Activated T-helper 2 cell treated with anti-CD3 and anti-CD28 coated beads, Interferon-gamma antibody, Interleukin-2, Interleukin-4, amounts not matched to agents 10 μg/mL and 5 μg/mL and 100 μg/mL, durations not matched to agents 14 hours and 24 hours and 36 hours (primary cell): ENCODE measurements around the gene MRPS15. TPM values are rescaled to one million over a fixed set of nuclear protein-coding genes. Genes with fewer than 3 reads are reported as not detected.

Experiments used
- DNase-seq: peaks from one replicate; pipeline ENCODE4 v3.0.0; 2021; ENCODE audit warnings: low spot score
- H3K27ac Mint-ChIP-seq: one replicate; pipeline ENCODE4 v1.8.0; 2021; ENCODE audit warnings: mixed read lengths
- H3K27me3 Mint-ChIP-seq: one replicate; pipeline ENCODE4 v1.8.0; 2021; ENCODE audit warnings: low read depth, mixed read lengths
- H3K36me3 Mint-ChIP-seq: one replicate; pipeline ENCODE4 v1.8.0; 2021; ENCODE audit warnings: low read depth, mixed read lengths
- H3K4me1 Mint-ChIP-seq: one replicate; pipeline ENCODE4 v1.8.0; 2021; ENCODE audit warnings: low read depth, mixed read lengths
- H3K4me3 Mint-ChIP-seq: one replicate; pipeline ENCODE4 v1.8.0; 2021; ENCODE audit warnings: low read depth, mild to moderate bottlenecking, moderate library complexity, mixed read lengths
- H3K9me3 Mint-ChIP-seq: one replicate; pipeline ENCODE4 v1.8.0; 2021; ENCODE audit warnings: mixed read lengths
- intact Hi-C: fragments of 100-400 bp; cut with micrococcal nuclease; formaldehyde crosslinking; loops from one replicate; pipeline ENCODE4 v1.15.1; 2023
- total RNA-seq: library from RNA; stranded (reverse); gene quantifications from 2 replicates; pipeline ENCODE4 v1.2.3, GENCODE V29; 2022

Gene MRPS15
- total RNA-seq, 1 donor from 2014 or later: 117 TPM

GRCh38 chr1:36448530-36449056 is 15.6 kb downstream of the MRPS15 start:
- Mint-ChIP-seq H3K36me3 (peaks cover under 1% of the 10 kb centered on the region), H3K4me1 (peaks cover 20% of the 10 kb centered on the region), H3K4me3 (peak overlapping the region; percentile 2), H3K27me3 (peaks cover 6% of the 10 kb centered on the region), H3K27ac (no peak overlapping the region), H3K9me3 (no peaks in the 10 kb centered on the region)
- no peak for DNase-seq
- intact Hi-C loops: no loop called here

GRCh38 chr1:36447450-36447849 is 16.7 kb downstream of the MRPS15 start:
- H3K27me3 Mint-ChIP-seq: peaks cover 7% of the 10 kb centered on the region
- DNase-seq: no peak
- no peak overlapping the region for H3K27ac Mint-ChIP-seq
- no peaks in the 10 kb centered on the region for H3K36me3 Mint-ChIP-seq
- intact Hi-C loops: no loop called here
- no peak overlapping the region for H3K4me3 Mint-ChIP-seq
- H3K4me1 Mint-ChIP-seq: peaks cover 19% of the 10 kb centered on the region
- no peaks in the 10 kb centered on the region for H3K9me3 Mint-ChIP-seq

- Mint-ChIP-seq H3K4me3 (no peak overlapping the region), H3K27ac (no peak overlapping the region), H3K9me3 (no peaks in the 10 kb centered on the region), H3K27me3 (peaks cover 7% of the 10 kb centered on the region), H3K36me3 (no peaks in the 10 kb centered on the region), H3K4me1 (peaks cover 19% of the 10 kb centered on the region)
- intact Hi-C loops: no loop called here
- no peak for DNase-seq
Measured at GRCh38 chr1:36446746-36447145, 17.4 kb downstream of the MRPS15 start.

- Mint-ChIP-seq H3K4me3 (no peak overlapping the region), H3K36me3 (no peaks in the 10 kb centered on the region), H3K27ac (no peak overlapping the region), H3K9me3 (no peaks in the 10 kb centered on the region), H3K27me3 (peaks cover 7% of the 10 kb centered on the region), H3K4me1 (peaks cover 15% of the 10 kb centered on the region)
- intact Hi-C loops: no loop called here
- peak; percentile 20 for DNase-seq
Measured at GRCh38 chr1:36446271-36446670, 17.9 kb downstream of the MRPS15 start.

- intact Hi-C loops: no loop called here
- no peak overlapping the region for H3K27ac Mint-ChIP-seq
- H3K36me3 Mint-ChIP-seq: no peaks in the 10 kb centered on the region
- H3K27me3 Mint-ChIP-seq: peaks cover 7% of the 10 kb centered on the region
- peaks cover 11% of the 10 kb centered on the region for H3K4me1 Mint-ChIP-seq
- H3K4me3 Mint-ChIP-seq: no peak overlapping the region
- H3K9me3 Mint-ChIP-seq: no peaks in the 10 kb centered on the region
- DNase-seq: no peak
Measured at GRCh38 chr1:36443297-36443696, 20.9 kb downstream of the MRPS15 start.

GRCh38 chr1:36442337-36442736 is 21.8 kb downstream of the MRPS15 start:
- Mint-ChIP-seq H3K27ac (no peak overlapping the region), H3K4me3 (no peak overlapping the region), H3K36me3 (no peaks in the 10 kb centered on the region), H3K27me3 (peaks cover 7% of the 10 kb centered on the region), H3K4me1 (peaks cover 11% of the 10 kb centered on the region), H3K9me3 (no peaks in the 10 kb centered on the region)
- no peak for DNase-seq
- intact Hi-C loops: no loop called here

- Mint-ChIP-seq H3K27me3 (peaks cover 7% of the 10 kb centered on the region), H3K4me1 (peaks cover 2% of the 10 kb centered on the region), H3K4me3 (no peak overlapping the region), H3K9me3 (no peaks in the 10 kb centered on the region), H3K27ac (no peak overlapping the region), H3K36me3 (no peaks in the 10 kb centered on the region)
- intact Hi-C loops: no loop called here
- DNase-seq: no peak
Measured at GRCh38 chr1:36440646-36441045, 23.5 kb downstream of the MRPS15 start.

GRCh38 chr1:36440044-36440443 is 24.1 kb downstream of the MRPS15 start:
- intact Hi-C loops: no loop called here
- Mint-ChIP-seq H3K27me3 (peaks cover 7% of the 10 kb centered on the region), H3K4me1 (peaks cover 2% of the 10 kb centered on the region), H3K36me3 (no peaks in the 10 kb centered on the region), H3K27ac (no peak overlapping the region), H3K9me3 (no peaks in the 10 kb centered on the region), H3K4me3 (no peak overlapping the region)
- DNase-seq: no peak

- Mint-ChIP-seq H3K36me3 (no peaks in the 10 kb centered on the region), H3K27me3 (peaks cover 1% of the 10 kb centered on the region), H3K9me3 (no peaks in the 10 kb centered on the region), H3K4me1 (peaks cover 2% of the 10 kb centered on the region), H3K4me3 (no peak overlapping the region), H3K27ac (no peak overlapping the region)
- no peak for DNase-seq
- intact Hi-C loops: no loop called here
Measured at GRCh38 chr1:36438715-36439114, 25.5 kb downstream of the MRPS15 start.

GRCh38 chr1:36436821-36437220 is 27.4 kb downstream of the MRPS15 start:
- Mint-ChIP-seq H3K4me3 (no peak overlapping the region), H3K27me3 (no peaks in the 10 kb centered on the region), H3K27ac (no peak overlapping the region), H3K4me1 (peaks cover 2% of the 10 kb centered on the region), H3K9me3 (no peaks in the 10 kb centered on the region), H3K36me3 (no peaks in the 10 kb centered on the region)
- no peak for DNase-seq
- intact Hi-C loops: no loop called here

- no peaks in the 10 kb centered on the region for H3K4me1 Mint-ChIP-seq
- intact Hi-C loops: no loop called here
- no peak overlapping the region for H3K27ac Mint-ChIP-seq
- no peaks in the 10 kb centered on the region for H3K36me3 Mint-ChIP-seq
- H3K9me3 Mint-ChIP-seq: no peaks in the 10 kb centered on the region
- no peak overlapping the region for H3K4me3 Mint-ChIP-seq
- DNase-seq: no peak
- H3K27me3 Mint-ChIP-seq: peaks cover 6% of the 10 kb centered on the region
Measured at GRCh38 chr1:36433102-36433501, 31.1 kb downstream of the MRPS15 start.

GRCh38 chr1:36432616-36433015 is 31.6 kb downstream of the MRPS15 start:
- no peaks in the 10 kb centered on the region for H3K4me1 Mint-ChIP-seq
- H3K36me3 Mint-ChIP-seq: no peaks in the 10 kb centered on the region
- DNase-seq: no peak
- no peaks in the 10 kb centered on the region for H3K9me3 Mint-ChIP-seq
- no peak overlapping the region for H3K4me3 Mint-ChIP-seq
- intact Hi-C loops: no loop called here
- no peak overlapping the region for H3K27ac Mint-ChIP-seq
- peaks cover 6% of the 10 kb centered on the region for H3K27me3 Mint-ChIP-seq

GRCh38 chr1:36425791-36426190 is 38.4 kb downstream of the MRPS15 start:
- peaks cover 6% of the 10 kb centered on the region for H3K4me1 Mint-ChIP-seq
- no peak overlapping the region for H3K4me3 Mint-ChIP-seq
- no peak overlapping the region for H3K27ac Mint-ChIP-seq
- intact Hi-C loops: loop anchor here (10.0 kb wide), 1 partner anchor 271 kb away; the partner anchor contains the start of gene MAP7D1
- H3K36me3 Mint-ChIP-seq: no peaks in the 10 kb centered on the region
- no peaks in the 10 kb centered on the region for H3K9me3 Mint-ChIP-seq
- no peak for DNase-seq
- peaks cover 1% of the 10 kb centered on the region for H3K27me3 Mint-ChIP-seq

- Mint-ChIP-seq H3K36me3 (no peaks in the 10 kb centered on the region), H3K27me3 (no peaks in the 10 kb centered on the region), H3K4me3 (no peak overlapping the region), H3K4me1 (peaks cover 12% of the 10 kb centered on the region), H3K27ac (no peak overlapping the region), H3K9me3 (no peaks in the 10 kb centered on the region)
- no peak for DNase-seq
- intact Hi-C loops: loop anchor here (2.0 to 10.0 kb wide), 5 partner anchors 23 to 321 kb away; partner anchors contain the start of genes MAP7D1 and STK40
Measured at GRCh38 chr1:36421649-36422048, 42.5 kb downstream of the MRPS15 start.
